C1 segment of cervical spinal cord (tissue), 14 donors: ENCODE results near the gene LASP1NB.
"Not testable (repeated sequence)": the region's sequence is repeated elsewhere in the genome, so short reads cannot be mapped to it uniquely, and the experiment has no call there.

ENCODE experiments used
- DNase-seq, 14 donors: peaks; one replicate each; lab custom pipeline; 2025; lab: John Stamatoyannopoulos, UW

Gene LASP1NB

GRCh38 chr17:38959508-38959907 is 34.1 kb downstream of the LASP1NB start:
- no peak for DNase-seq

GRCh38 chr17:38960402-38960801 is 35.0 kb downstream of the LASP1NB start:
- DNase-seq, result no peak

DNA sequence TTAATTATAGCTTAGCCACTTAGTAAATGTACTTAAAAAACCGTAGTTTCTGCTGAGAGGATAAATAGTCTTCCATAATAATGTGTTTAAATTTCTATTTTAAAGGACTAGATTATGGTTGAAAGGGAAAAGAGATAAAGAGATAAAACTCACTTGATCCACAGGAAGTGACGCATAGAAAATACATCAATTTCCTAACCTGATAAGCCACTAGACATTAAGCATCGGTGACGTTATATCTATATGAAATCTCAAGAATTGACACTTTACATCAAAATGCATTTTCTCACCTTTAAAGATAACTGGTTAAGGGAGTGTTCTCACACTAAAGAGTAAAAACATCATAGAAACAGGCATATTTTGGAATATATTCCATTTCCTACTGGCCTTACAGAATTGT is 36.0 kb downstream of the LASP1NB start:
- no peak for DNase-seq

GRCh38 chr17:38967290-38967738 is 41.9 kb downstream of the LASP1NB start, which contains the start of gene FBXO47:
FBXO47 (minus strand) TSS chr17:38967403; CDS start chr17:38963025, 4,378 bp downstream.
- DNase-seq, result peak; percentile 16 to 92 (median 84)

DNA sequence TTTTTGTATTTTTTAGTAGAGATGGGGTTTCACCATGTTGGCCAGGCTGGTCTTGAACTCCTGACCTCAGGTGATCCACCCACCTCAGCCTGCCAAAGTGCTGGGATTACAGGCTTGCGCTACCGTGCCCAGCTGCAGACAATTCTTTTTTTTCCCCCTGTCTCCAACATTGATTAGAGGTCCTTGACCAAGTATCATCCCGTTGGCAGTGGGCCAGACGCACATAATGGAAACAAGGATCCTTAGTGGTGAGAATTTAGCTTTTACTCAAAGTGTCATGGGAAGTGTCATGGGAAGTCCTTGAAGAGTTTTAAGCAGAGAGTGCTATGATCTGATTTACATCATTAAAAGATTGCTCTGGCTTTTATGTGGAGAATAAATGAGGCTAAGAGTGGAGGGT is 43.9 kb downstream of the LASP1NB start:
- DNase-seq, result no peak

DNA sequence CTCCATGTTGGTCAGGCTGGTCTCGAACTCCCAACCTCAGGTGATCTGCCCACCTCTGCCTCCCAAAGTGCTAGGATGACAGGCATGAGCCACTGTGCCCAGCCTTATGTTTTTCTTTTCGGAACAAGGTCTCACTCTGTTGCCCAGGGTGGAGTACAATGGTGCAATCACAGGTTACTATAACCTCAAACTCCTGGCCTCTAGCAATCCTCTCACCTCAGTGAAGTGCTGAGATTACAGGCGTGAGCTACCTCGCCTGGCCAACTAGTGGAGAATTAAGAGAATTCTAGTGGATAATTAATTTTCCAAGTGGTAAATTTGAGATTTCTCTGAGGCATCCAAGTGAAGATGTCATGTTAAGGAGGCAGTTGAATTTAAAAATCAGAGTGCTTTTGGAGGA is 44.7 kb downstream of the LASP1NB start:
- DNase-seq, result no peak

DNA sequence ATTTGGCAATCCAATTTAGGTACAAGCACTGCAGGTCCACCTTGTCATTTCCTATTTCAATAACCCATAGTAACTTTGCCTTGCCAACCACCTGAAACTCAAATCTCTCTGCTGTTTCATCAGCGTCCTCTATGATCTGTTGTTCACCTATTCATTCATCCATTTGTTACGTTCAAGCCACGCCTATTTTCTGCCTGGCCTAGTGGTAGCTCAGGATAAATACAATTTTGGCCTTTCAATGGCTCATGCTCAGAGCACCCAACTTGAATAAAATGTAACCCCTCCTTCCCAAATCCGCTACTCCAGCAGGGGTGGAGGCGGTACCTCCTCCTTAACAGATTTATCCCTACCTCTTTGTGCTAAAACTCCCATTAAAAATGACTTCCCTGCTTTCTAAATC is 45.4 kb downstream of the LASP1NB start:
- no peak for DNase-seq

DNA sequence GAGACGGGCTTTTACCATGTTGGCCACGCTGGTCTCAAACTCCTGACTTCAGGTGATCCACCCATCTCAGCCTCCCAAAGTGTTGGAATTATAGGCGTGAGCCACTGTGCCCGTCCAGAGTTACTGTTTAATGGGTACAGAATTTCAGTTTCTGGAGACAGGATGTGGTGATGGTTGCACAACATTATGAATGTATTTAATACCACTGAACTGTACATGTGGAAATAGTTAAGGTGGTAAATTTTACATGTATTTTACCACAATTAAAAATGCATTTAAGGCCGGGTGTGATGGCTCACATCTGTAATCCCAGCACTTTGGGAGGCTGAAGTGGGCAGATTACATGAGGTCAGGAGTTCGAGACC is 50.8 kb downstream of the LASP1NB start:
- not testable (repeated sequence) for DNase-seq

DNA sequence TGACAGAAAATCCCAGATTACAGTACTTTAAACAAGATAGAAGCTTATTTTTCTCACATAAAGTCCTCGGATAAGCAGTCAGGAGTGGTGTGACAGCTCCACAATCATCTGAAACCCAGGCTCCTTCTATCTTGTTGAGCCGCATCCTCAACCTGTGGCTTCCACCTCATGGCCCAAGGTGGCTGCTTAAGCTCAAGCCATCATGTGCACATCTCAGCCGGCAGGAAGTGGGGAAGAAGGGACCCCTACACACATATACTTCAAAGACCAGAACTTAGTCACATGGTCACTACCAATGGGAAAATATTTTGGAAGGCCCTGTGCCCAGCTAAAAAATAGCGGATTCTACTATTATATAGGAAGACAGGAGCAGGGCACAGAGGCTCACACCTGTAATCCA is 52.8 kb downstream of the LASP1NB start:
- no peak for DNase-seq
